H1 (cell line): ENCODE measurements around the gene CAP2.

Source experiments
- ASH2L ChIP-seq: fragments of 200-600, 300-600 bp; sonication (generic); IDR thresholded peaks from one replicate; pipeline ENCODE4 v1.7.1; 2017; ENCODE audit warnings: low read length
- BACH1 ChIP-seq: IDR thresholded peaks from 2 replicates; pipeline ENCODE4 v1.6.1; 2012; ENCODE audit warnings: low read length, improper control_type of control experiment
- EP300 ChIP-seq, 2 experiments: IDR thresholded peaks; 1 replicate in 1 of 2; 2 replicates in 1 of 2; pipeline ENCODE4 v1.6.1; 2011 to 2012; ENCODE audit warnings: low read depth in 2 of 2, low read length in 2 of 2, mild to moderate bottlenecking in 2 of 2, borderline replicate concordance in 1 of 2, inconsistent platforms in 1 of 2, moderate library complexity in 1 of 2
- EZH2 ChIP-seq: fragments of 200-600 bp; sonication (generic); IDR thresholded peaks from 2 replicates; pipeline ENCODE4 v1.7.1; 2012; ENCODE audit warnings: low read depth, mild to moderate bottlenecking, moderate library complexity, low read length, inconsistent platforms; ENCODE audit not compliant: severe bottlenecking
- JUN ChIP-seq: IDR thresholded peaks from 2 replicates; pipeline ENCODE4 v1.6.1; 2011; ENCODE audit warnings: low read depth, mild to moderate bottlenecking, improper control_type of control experiment, low read length
- JUND ChIP-seq: IDR thresholded peaks from 2 replicates; pipeline ENCODE4 v1.6.1; 2011; ENCODE audit warnings: mild to moderate bottlenecking, improper control_type of control experiment, low read length
- MAFK ChIP-seq: IDR thresholded peaks from 2 replicates; pipeline ENCODE4 v1.6.1; 2012; ENCODE audit warnings: low read depth, mild to moderate bottlenecking, improper control_type of control experiment, low read length
- POLR2A ChIP-seq, 2 experiments: IDR thresholded peaks; 1 replicate in 1 of 2; 2 replicates in 1 of 2; pipeline ENCODE4 v1.6.1; 2011; ENCODE audit warnings: low read depth in 2 of 2, low read length in 2 of 2, mild to moderate bottlenecking in 2 of 2; ENCODE audit errors: control extremely low read depth in 1 of 2
- RFX5 ChIP-seq: IDR thresholded peaks from 2 replicates; pipeline ENCODE4 v1.6.1; 2011; ENCODE audit warnings: low read depth, low read length, improper control_type of control experiment, borderline replicate concordance
- SP1 ChIP-seq: IDR thresholded peaks from 2 replicates; pipeline ENCODE4 v1.6.1; 2011; ENCODE audit warnings: low read depth, low read length
- TAF7 ChIP-seq: optimal IDR thresholded peaks from 2 replicates; pipeline ENCODE3; 2011; ENCODE audit warnings: low read depth, mild to moderate bottlenecking, inconsistent platforms, low read length, moderate library complexity, borderline replicate concordance
- YY1 ChIP-seq: IDR thresholded peaks from 2 replicates; pipeline ENCODE4 v1.6.1; 2011; ENCODE audit warnings: low read depth, mild to moderate bottlenecking, low read length
- TF ChIP-seq, protein P1 (sequence below), 3 experiments: IDR thresholded peaks; 1 replicate in 2 of 3; 2 replicates in 1 of 3; pipeline versions ENCODE4 v1.5.1 to v1.6.1; 2011; ENCODE audit warnings: low read length in 3 of 3, mild to moderate bottlenecking in 3 of 3, inconsistent platforms in 2 of 3, low read depth in 1 of 3, moderate library complexity in 1 of 3; ENCODE audit not compliant: insufficient read depth in 1 of 3; ENCODE audit errors: control extremely low read depth in 1 of 3
- TF ChIP-seq, protein P2 (sequence below): IDR thresholded peaks from 2 replicates; pipeline ENCODE4 v1.6.1; 2012; ENCODE audit warnings: low read length, inconsistent platforms

DNA sequence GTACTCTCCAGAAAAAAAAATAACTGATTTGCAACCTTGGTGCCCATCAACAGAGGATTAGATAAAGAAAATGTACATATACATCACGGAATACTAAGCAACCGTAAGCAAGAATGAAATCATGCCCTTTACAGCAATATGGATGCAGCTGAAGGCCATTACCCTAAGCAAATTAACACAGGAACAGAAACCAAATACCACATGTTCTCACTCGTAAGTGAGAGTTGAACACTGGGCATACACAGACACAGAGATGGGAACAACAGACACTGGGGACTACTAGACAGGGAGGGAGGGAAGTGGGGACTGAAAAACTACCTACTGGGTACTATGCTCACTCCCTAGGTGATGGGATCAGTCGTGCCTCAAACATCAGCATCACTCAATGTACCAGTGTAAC is 32.8 kb upstream of the CAP2 start:
- TF ChIP-seq MAFK (no peak), EZH2 (no peak), ASH2L (no peak), POLR2A (IDR thresholded peaks at IDR 0.05; ENCODE audit: control extremely low read depth in 1 of 2, low read depth in 2 of 2, low read length in 2 of 2) (no peak), JUND (no peak), EP300 (IDR thresholded peaks at IDR 0.05; ENCODE audit: borderline replicate concordance in 1 of 2, low read depth in 2 of 2, low read length in 2 of 2) (no peak), YY1 (no peak), TAF7 (no peak), SP1 (no peak), BACH1 (no peak), JUN (no peak), RFX5 (no peak)
- TF ChIP-seq, protein P1, sequence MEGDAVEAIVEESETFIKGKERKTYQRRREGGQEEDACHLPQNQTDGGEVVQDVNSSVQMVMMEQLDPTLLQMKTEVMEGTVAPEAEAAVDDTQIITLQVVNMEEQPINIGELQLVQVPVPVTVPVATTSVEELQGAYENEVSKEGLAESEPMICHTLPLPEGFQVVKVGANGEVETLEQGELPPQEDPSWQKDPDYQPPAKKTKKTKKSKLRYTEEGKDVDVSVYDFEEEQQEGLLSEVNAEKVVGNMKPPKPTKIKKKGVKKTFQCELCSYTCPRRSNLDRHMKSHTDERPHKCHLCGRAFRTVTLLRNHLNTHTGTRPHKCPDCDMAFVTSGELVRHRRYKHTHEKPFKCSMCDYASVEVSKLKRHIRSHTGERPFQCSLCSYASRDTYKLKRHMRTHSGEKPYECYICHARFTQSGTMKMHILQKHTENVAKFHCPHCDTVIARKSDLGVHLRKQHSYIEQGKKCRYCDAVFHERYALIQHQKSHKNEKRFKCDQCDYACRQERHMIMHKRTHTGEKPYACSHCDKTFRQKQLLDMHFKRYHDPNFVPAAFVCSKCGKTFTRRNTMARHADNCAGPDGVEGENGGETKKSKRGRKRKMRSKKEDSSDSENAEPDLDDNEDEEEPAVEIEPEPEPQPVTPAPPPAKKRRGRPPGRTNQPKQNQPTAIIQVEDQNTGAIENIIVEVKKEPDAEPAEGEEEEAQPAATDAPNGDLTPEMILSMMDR (IDR thresholded peaks at IDR 0.05; ENCODE audit: control extremely low read depth in 1 of 3, insufficient read depth in 1 of 3, low read depth in 1 of 3, low read length in 3 of 3), result no peak
- TF ChIP-seq, protein P2, sequence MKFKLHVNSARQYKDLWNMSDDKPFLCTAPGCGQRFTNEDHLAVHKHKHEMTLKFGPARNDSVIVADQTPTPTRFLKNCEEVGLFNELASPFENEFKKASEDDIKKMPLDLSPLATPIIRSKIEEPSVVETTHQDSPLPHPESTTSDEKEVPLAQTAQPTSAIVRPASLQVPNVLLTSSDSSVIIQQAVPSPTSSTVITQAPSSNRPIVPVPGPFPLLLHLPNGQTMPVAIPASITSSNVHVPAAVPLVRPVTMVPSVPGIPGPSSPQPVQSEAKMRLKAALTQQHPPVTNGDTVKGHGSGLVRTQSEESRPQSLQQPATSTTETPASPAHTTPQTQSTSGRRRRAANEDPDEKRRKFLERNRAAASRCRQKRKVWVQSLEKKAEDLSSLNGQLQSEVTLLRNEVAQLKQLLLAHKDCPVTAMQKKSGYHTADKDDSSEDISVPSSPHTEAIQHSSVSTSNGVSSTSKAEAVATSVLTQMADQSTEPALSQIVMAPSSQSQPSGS, result no peak
